HG02973 (cell line): ENCODE results near the gene ITGA7.

ENCODE experiments used
- ATAC-seq: cut with Tn5 transposase; IDR thresholded peaks from one replicate; pipeline ENCODE4 v1.9.1; 2021; ENCODE audit warnings: moderate library complexity; ENCODE audit not compliant: unreplicated experiment

ITGA7 gene

GRCh38 chr12:55736780-55737580 lies 29.3 kb upstream of the ITGA7 start:
- ATAC-seq: no peak

GRCh38 chr12:55736076-55736475 lies 28.4 kb upstream of the ITGA7 start:
- ATAC-seq: no peak

- ATAC-seq: no peak
Observed at GRCh38 chr12:55734595-55734994, 26.9 kb upstream of the ITGA7 start.

- no peak for ATAC-seq
Observed at GRCh38 chr12:55733858-55734257, 26.2 kb upstream of the ITGA7 start.

GRCh38 chr12:55733021-55733555 lies 25.4 kb upstream of the ITGA7 start:
- no peak for ATAC-seq

GRCh38 chr12:55732288-55732687 lies 24.6 kb upstream of the ITGA7 start:
- no peak for ATAC-seq

GRCh38 chr12:55729819-55730818 lies 22.4 kb upstream of the ITGA7 start:
- ATAC-seq: peak; percentile 42

- peak; percentile 57 for ATAC-seq
Observed at GRCh38 chr12:55728939-55729818, 21.5 kb upstream of the ITGA7 start, which contains the start of gene CD63. Gene CD63 (minus strand): TSS chr12:55729009. CDS start chr12:55728341, 668 bp downstream.

GRCh38 chr12:55728186-55728938 lies 20.7 kb upstream of the ITGA7 start:
- peak; percentile 17 for ATAC-seq

- no peak for ATAC-seq
Observed at GRCh38 chr12:55727643-55728185, 20.0 kb upstream of the ITGA7 start.

- ATAC-seq: no peak
Observed at GRCh38 chr12:55726971-55727370, 19.3 kb upstream of the ITGA7 start.

- ATAC-seq: no peak
Observed at GRCh38 chr12:55725556-55725955, 17.9 kb upstream of the ITGA7 start.

GRCh38 chr12:55724940-55725309 lies 17.2 kb upstream of the ITGA7 start:
- no peak for ATAC-seq

- ATAC-seq: no peak
Observed at GRCh38 chr12:55724226-55724939, 16.7 kb upstream of the ITGA7 start.

GRCh38 chr12:55723516-55724225 lies 16.0 kb upstream of the ITGA7 start:
- ATAC-seq: no peak

GRCh38 chr12:55722948-55723347 lies 15.2 kb upstream of the ITGA7 start:
- ATAC-seq: no peak

- ATAC-seq: no peak
Observed at GRCh38 chr12:55721601-55722213, 14.0 kb upstream of the ITGA7 start.
